ENCODE measurements around the gene MPRIP. TPM values are rescaled to one million over a fixed set of nuclear protein-coding genes. Genes with fewer than 3 reads are reported as not detected.

Gene MPRIP
- total RNA-seq, 1 experiment from 2014 or later: 140 TPM

DNA sequence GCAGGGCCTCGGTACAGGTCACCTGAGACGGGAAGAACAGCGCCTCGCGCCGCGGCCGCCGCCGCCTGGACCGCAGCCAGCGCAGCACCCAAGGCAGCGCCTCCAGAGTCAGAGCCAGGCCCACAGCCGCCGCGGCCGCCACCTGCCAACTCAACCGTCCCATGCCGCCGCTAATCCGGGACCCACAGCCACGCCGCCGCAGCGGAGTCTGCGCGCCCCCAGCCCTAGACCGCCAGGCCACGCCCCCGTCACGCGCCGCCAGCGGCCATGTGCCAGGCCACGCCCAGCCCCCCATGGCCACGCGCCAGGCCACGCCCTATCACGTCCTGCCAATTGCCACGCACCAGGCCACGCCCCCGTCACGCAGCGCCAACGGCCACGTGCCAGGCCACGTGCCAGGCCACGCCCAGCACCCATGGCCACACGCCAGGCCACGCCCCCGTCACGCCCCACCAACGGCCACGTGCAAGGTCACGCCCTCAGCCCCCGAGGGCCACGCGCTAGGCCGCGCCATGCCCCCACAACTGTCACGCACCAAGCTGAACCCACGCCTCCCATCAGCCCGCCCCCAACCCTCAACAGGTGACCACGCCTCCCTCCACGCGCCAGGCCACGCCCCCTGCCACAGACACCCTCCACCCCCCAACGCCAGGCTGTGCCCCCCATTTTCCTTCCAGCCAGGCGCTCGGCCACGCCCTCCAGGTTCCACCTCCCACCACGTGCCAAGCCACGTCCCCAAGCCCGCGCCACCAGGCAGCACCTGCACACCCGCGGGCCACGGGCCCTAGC is 164.1 kb downstream of the MPRIP start, which contains the start of gene PLD6 (continued):
- TF ChIP-seq, protein P1, sequence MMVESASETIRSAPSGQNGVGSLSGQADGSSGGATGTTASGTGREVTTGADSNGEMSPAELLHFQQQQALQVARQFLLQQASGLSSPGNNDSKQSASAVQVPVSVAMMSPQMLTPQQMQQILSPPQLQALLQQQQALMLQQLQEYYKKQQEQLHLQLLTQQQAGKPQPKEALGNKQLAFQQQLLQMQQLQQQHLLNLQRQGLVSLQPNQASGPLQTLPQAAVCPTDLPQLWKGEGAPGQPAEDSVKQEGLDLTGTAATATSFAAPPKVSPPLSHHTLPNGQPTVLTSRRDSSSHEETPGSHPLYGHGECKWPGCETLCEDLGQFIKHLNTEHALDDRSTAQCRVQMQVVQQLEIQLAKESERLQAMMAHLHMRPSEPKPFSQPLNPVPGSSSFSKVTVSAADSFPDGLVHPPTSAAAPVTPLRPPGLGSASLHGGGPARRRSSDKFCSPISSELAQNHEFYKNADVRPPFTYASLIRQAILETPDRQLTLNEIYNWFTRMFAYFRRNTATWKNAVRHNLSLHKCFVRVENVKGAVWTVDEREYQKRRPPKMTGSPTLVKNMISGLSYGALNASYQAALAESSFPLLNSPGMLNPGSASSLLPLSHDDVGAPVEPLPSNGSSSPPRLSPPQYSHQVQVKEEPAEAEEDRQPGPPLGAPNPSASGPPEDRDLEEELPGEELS (CRISPR knock-in tag; IDR thresholded peaks at IDR 0.05): peak; percentile 86; the same call in 1 of the 2 replicates
- TF ChIP-seq, protein P2, sequence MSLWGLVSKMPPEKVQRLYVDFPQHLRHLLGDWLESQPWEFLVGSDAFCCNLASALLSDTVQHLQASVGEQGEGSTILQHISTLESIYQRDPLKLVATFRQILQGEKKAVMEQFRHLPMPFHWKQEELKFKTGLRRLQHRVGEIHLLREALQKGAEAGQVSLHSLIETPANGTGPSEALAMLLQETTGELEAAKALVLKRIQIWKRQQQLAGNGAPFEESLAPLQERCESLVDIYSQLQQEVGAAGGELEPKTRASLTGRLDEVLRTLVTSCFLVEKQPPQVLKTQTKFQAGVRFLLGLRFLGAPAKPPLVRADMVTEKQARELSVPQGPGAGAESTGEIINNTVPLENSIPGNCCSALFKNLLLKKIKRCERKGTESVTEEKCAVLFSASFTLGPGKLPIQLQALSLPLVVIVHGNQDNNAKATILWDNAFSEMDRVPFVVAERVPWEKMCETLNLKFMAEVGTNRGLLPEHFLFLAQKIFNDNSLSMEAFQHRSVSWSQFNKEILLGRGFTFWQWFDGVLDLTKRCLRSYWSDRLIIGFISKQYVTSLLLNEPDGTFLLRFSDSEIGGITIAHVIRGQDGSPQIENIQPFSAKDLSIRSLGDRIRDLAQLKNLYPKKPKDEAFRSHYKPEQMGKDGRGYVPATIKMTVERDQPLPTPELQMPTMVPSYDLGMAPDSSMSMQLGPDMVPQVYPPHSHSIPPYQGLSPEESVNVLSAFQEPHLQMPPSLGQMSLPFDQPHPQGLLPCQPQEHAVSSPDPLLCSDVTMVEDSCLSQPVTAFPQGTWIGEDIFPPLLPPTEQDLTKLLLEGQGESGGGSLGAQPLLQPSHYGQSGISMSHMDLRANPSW (CRISPR knock-in tag; conservative IDR thresholded peaks at IDR 0.05; ENCODE audit: low read depth): 0 out of 2 replicates have a peak, but pooled peaks have one; percentile 69
- TF ChIP-seq ZNF423 (CRISPR knock-in tag; IDR thresholded peaks at IDR 0.05) (no peak), ELF4 (CRISPR knock-in tag; IDR thresholded peaks at IDR 0.05; ENCODE audit: low read depth) (0 out of 2 replicates have a peak, but pooled peaks have one; percentile 59), FOXJ3 (CRISPR knock-in tag; IDR thresholded peaks at IDR 0.05; ENCODE audit: borderline replicate concordance) (no peak), RELA (CRISPR knock-in tag; IDR thresholded peaks at IDR 0.05; ENCODE audit: borderline replicate concordance) (no peak), ZNF121 (CRISPR knock-in tag; IDR thresholded peaks at IDR 0.05) (peak; percentile 54; the same call in 1 of the 2 replicates), ZNF416 (CRISPR knock-in tag; IDR thresholded peaks at IDR 0.05) (0 out of 2 replicates have a peak, but pooled peaks have one; percentile 46), FOXP1 (CRISPR knock-in tag; IDR thresholded peaks at IDR 0.05; ENCODE audit: borderline replicate concordance) (no peak), ZNF396 (CRISPR knock-in tag; IDR thresholded peaks at IDR 0.05; ENCODE audit: borderline replicate concordance) (no peak), CREM (CRISPR knock-in tag; IDR thresholded peaks at IDR 0.05) (no peak; the same call in 1 of the 2 replicates), NFYB (CRISPR knock-in tag; conservative IDR thresholded peaks at IDR 0.05; ENCODE audit: low read depth) (0 out of 2 replicates have a peak, but pooled peaks have one; percentile 15), JAZF1 (CRISPR knock-in tag; IDR thresholded peaks at IDR 0.05) (no peak), SOX15 (CRISPR knock-in tag; IDR thresholded peaks at IDR 0.05) (no peak), ZNF263 (CRISPR knock-in tag; IDR thresholded peaks at IDR 0.05; ENCODE audit: low read depth) (no peak), MXD4 (CRISPR knock-in tag; IDR thresholded peaks at IDR 0.05; ENCODE audit: borderline replicate concordance) (no peak), SMAD3 (CRISPR knock-in tag; IDR thresholded peaks at IDR 0.05; ENCODE audit: borderline replicate concordance) (peak; percentile 42; the same call in 1 of the 2 replicates), ZNF232 (CRISPR knock-in tag; IDR thresholded peaks at IDR 0.05) (0 out of 2 replicates have a peak, but pooled peaks have one; percentile 68), PRRX2 (CRISPR knock-in tag; IDR thresholded peaks at IDR 0.05) (peak; percentile 87), GRHL2 (CRISPR knock-in tag; IDR thresholded peaks at IDR 0.05; ENCODE audit: insufficient replicate concordance, severe bottlenecking) (no peak)
- TF ChIP-seq, protein P3, sequence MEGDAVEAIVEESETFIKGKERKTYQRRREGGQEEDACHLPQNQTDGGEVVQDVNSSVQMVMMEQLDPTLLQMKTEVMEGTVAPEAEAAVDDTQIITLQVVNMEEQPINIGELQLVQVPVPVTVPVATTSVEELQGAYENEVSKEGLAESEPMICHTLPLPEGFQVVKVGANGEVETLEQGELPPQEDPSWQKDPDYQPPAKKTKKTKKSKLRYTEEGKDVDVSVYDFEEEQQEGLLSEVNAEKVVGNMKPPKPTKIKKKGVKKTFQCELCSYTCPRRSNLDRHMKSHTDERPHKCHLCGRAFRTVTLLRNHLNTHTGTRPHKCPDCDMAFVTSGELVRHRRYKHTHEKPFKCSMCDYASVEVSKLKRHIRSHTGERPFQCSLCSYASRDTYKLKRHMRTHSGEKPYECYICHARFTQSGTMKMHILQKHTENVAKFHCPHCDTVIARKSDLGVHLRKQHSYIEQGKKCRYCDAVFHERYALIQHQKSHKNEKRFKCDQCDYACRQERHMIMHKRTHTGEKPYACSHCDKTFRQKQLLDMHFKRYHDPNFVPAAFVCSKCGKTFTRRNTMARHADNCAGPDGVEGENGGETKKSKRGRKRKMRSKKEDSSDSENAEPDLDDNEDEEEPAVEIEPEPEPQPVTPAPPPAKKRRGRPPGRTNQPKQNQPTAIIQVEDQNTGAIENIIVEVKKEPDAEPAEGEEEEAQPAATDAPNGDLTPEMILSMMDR (IDR thresholded peaks at IDR 0.05): no peak
- TF ChIP-seq, protein P4, sequence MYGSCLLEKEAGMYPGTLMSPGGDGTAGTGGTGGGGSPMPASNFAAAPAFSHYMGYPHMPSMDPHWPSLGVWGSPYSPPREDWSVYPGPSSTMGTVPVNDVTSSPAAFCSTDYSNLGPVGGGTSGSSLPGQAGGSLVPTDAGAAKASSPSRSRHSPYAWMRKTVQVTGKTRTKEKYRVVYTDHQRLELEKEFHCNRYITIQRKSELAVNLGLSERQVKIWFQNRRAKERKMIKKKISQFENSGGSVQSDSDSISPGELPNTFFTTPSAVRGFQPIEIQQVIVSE (CRISPR knock-in tag; IDR thresholded peaks at IDR 0.05; ENCODE audit: borderline replicate concordance): no peak
- TF ChIP-seq, protein P5, sequence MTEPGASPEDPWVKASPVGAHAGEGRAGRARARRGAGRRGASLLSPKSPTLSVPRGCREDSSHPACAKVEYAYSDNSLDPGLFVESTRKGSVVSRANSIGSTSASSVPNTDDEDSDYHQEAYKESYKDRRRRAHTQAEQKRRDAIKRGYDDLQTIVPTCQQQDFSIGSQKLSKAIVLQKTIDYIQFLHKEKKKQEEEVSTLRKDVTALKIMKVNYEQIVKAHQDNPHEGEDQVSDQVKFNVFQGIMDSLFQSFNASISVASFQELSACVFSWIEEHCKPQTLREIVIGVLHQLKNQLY (CRISPR knock-in tag; IDR thresholded peaks at IDR 0.05): no peak
- TF ChIP-seq, protein P6, sequence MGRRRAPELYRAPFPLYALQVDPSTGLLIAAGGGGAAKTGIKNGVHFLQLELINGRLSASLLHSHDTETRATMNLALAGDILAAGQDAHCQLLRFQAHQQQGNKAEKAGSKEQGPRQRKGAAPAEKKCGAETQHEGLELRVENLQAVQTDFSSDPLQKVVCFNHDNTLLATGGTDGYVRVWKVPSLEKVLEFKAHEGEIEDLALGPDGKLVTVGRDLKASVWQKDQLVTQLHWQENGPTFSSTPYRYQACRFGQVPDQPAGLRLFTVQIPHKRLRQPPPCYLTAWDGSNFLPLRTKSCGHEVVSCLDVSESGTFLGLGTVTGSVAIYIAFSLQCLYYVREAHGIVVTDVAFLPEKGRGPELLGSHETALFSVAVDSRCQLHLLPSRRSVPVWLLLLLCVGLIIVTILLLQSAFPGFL (CRISPR knock-in tag; IDR thresholded peaks at IDR 0.05; ENCODE audit: borderline replicate concordance): no peak
- TF ChIP-seq, protein P7, sequence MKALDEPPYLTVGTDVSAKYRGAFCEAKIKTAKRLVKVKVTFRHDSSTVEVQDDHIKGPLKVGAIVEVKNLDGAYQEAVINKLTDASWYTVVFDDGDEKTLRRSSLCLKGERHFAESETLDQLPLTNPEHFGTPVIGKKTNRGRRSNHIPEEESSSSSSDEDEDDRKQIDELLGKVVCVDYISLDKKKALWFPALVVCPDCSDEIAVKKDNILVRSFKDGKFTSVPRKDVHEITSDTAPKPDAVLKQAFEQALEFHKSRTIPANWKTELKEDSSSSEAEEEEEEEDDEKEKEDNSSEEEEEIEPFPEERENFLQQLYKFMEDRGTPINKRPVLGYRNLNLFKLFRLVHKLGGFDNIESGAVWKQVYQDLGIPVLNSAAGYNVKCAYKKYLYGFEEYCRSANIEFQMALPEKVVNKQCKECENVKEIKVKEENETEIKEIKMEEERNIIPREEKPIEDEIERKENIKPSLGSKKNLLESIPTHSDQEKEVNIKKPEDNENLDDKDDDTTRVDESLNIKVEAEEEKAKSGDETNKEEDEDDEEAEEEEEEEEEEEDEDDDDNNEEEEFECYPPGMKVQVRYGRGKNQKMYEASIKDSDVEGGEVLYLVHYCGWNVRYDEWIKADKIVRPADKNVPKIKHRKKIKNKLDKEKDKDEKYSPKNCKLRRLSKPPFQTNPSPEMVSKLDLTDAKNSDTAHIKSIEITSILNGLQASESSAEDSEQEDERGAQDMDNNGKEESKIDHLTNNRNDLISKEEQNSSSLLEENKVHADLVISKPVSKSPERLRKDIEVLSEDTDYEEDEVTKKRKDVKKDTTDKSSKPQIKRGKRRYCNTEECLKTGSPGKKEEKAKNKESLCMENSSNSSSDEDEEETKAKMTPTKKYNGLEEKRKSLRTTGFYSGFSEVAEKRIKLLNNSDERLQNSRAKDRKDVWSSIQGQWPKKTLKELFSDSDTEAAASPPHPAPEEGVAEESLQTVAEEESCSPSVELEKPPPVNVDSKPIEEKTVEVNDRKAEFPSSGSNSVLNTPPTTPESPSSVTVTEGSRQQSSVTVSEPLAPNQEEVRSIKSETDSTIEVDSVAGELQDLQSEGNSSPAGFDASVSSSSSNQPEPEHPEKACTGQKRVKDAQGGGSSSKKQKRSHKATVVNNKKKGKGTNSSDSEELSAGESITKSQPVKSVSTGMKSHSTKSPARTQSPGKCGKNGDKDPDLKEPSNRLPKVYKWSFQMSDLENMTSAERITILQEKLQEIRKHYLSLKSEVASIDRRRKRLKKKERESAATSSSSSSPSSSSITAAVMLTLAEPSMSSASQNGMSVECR (CRISPR knock-in tag; IDR thresholded peaks at IDR 0.05; ENCODE audit: borderline replicate concordance): no peak
